NCI-H187 treated with DMSO at 0.1 percent for 48 hours (cell line): ENCODE measurements around the gene CX3CL1.
"Not testable (repeated sequence)": the region's sequence is repeated elsewhere in the genome, so short reads cannot be mapped to it uniquely, and the experiment has no call there.

Experiments
- DNase-seq: peaks from one replicate; lab custom pipeline; 2025; lab: John Stamatoyannopoulos, UW

The CX3CL1 gene

DNA sequence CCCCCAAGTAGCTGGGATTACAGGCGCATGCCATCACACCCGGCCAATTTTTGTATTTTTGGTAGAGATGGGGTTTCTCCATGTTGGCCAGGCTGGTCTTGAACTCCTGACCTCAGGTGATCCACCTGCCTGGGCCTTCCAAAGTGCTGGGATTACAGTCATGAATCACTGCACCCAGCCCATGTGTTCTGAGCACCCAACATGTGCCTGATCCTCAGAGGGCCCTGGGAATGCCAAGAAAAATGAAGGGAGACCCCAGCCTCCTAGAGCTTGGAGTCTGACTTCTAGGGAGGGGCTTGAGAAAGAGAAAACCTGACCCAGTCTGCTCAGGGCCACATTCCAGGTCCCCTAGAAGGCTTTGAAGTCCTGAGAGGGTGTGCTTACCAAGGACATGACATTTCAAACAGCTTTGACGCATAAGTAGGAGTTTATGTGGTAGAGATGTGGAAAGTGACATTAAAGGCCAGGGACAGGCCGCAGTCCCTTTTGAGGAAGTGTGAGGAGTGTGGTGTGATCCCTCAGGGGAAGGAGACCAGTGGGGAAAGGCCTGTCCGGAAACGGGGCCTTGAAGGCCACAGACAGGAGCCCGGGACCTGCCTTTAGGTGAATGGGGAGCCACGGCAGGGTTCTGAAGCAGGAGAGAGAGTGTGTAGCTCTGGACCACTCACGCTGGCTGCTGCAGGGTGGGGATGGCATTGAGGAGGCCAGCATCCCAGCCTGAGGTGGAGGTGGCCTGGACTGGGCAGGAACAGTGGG lies 14.8 kb upstream of the CX3CL1 start:
- DNase-seq = no peak

- no peak for DNase-seq
Measured at GRCh38 chr16:57358086-57358420, 14.2 kb upstream of the CX3CL1 start.

GRCh38 chr16:57358527-57359095 lies 13.7 kb upstream of the CX3CL1 start, which contains the start of gene CCL22:
TSS of gene CCL22 (plus strand) at chr16:57358783. CDS start at chr16:57358817, 34 bp downstream.
- no peak for DNase-seq

DNA sequence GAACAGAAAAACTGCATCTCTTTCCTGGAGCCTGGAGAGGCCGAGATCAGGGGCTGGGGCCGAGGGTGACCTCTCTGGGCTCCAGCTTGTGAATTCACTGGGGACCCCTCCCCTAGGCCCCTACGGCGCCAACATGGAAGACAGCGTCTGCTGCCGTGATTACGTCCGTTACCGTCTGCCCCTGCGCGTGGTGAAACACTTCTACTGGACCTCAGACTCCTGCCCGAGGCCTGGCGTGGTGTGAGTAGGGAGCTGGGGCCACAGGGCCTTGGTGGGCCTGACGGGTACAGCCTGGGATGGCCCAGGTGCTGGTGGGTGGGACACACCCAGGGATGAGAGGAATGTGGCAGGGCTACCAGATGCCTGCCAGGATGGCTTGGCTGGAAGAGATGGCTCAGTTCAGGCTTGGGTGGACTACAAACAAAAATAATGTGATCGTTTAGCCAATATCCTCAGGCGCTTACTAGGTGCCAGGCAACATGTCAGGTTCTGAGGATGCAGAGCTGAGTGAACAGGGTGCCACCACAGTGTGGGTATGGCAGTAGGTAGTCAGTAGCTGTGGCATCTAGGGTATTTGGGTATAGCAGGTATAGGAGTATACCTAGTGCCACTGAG lies 11.9 kb upstream of the CX3CL1 start:
- no peak for DNase-seq

GRCh38 chr16:57361404-57361803 lies 10.9 kb upstream of the CX3CL1 start:
- DNase-seq = no peak

DNA sequence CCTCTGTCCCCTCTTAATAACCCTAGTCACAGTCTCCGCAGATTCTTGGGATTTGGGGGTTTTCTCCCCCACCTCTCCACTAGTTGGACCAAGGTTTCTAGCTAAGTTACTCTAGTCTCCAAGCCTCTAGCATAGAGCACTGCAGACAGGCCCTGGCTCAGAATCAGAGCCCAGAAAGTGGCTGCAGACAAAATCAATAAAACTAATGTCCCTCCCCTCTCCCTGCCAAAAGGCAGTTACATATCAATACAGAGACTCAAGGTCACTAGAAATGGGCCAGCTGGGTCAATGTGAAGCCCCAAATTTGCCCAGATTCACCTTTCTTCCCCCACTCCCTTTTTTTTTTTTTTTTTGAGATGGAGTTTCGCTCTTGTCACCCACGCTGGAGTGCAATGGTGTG lies 8.1 kb upstream of the CX3CL1 start:
- no peak for DNase-seq

GRCh38 chr16:57366544-57367040 lies 5.7 kb upstream of the CX3CL1 start:
- DNase-seq = no peak

GRCh38 chr16:57367116-57367752 lies 5.1 kb upstream of the CX3CL1 start:
- no peak for DNase-seq

DNA sequence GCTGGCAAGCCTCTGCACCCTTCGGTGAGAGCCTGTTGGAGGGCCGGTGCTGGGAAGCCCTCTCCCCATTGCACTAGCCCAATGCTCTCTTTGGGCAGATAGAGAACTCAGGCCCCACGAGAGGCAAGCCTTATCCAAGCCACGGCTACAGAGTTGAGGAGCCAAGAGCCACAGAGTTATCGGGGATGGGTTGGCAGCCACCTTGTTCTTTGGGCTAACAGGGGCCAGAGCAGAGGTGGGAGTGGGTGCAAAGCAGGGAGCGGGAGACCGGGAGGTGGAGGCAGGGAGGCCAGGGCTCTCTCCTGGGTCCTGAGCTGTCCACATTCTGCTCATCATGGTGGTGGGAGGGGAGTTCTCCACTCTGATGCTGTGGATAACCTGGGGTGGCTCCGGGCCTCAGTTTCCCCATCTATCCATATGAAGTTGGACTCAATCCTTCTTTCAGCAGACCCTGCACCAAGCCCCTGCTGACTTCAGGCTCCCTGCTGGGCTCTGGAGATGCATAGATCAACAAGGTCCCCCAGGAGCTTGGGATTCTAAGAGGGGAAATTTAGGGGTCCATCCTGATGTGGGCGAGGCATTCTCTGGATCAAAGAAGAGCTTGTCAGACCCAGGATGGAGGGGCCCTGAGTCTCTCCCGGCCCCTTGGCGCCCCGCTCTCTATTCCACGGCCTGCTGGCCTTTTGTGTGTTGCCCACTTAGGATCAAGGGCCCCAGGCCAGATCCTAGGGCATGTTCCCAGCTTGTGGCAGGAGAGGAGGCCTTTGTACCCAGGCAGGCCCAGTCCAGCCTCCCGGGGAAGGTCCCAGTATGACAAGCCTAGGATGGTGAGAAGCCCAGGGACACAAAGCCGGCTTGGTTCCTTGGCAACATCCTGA lies 557 bp upstream of the CX3CL1 start:
- DNase-seq = no peak

DNA sequence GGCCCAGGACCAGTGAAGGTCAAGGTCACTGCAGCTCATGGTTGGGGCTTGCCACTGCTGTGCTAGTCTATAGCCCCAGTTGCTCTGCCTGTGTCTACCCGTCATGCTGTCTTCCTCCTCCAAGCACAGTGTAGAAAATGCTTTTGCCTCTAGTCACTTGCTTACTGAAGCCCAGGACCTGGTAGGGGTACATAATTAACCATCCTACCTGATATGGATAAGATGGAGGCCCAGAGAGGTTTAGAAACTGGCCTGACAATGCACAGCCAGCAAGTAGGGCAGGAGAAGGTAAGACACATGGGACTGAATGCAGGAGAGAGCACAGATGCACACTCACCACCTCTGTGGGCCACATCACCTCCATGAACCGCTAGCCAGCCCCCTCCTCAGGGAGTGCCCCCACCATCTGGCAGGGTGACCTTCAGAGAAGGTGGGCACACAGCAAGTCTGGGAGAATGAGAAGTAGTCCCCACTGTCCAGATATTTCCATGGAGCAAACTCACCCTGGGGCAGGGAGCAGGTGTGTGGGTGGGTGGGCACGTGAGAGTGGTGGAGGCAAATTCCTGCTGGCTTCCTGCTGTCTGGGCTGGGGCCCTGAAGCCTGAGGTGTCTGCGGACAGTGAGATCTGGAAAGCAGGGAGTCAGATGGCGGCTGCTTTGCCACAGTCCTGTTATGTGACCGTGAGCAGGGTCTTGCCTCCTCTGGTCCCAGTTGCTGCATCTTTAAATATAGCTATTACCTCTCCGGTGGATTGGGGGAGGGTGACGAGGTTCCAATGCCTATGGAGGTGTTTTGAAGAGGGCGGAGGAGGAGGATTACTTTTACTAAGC lies 1.0 kb downstream of the CX3CL1 start:
- no peak for DNase-seq

DNA sequence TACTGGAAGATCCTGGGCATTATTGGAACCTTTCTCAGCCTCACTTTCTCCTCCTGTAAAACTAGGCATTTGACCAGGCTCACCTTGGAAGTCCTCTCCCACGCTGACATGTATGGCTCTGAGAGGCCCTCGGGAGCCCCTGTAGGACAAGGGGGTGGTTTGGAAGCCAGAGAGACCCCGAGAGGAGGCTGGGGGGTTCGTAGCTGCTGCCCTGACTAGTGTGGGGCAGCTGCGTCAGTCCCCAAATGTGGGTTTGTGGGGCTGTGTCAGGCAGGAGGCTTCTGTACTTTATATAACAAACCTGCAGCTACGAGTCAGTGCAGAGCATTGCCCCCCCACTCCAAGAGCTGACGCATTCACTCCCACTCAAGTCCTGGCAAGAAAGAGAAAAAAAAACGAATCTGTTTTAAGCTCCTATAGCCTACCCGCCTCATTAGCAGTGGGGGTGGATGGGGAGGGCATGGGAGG lies 1.8 kb downstream of the CX3CL1 start:
- DNase-seq = no peak

DNA sequence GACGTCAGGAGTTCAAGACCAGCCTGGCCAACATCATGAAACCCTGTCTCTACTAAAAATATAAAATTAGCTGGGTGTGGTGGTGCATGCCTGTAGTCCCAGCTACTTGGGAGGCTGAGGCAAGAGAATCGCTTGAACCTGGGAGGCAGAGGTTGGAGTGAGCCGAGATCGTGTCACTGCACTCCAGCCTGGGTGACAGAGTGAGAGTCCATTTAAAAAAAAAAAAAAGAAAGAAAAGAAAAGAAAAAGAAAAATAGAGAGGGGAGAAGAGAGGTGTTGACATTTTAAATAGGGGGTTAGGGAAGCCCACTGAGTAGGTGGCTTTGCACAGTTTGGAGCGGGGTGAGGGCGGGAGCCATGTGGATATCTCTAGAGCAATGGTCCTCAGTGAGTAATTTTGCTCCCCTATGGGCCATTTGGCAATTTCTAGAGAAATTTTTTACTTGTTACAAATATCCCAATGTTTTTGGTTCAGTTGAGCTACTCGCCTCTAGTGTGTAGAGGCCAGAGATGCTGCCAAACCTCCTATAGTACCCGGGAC lies 2.7 kb downstream of the CX3CL1 start:
- DNase-seq = not testable (repeated sequence)

- no peak for DNase-seq
Measured at GRCh38 chr16:57376313-57376818, 4.1 kb downstream of the CX3CL1 start.

- no peak for DNase-seq
Measured at GRCh38 chr16:57377080-57377841, 5.0 kb downstream of the CX3CL1 start.

GRCh38 chr16:57379579-57379978 lies 7.3 kb downstream of the CX3CL1 start:
- DNase-seq = no peak

GRCh38 chr16:57380671-57381462 lies 8.6 kb downstream of the CX3CL1 start:
- DNase-seq = no peak

- no peak for DNase-seq
Measured at GRCh38 chr16:57381791-57382534, 9.7 kb downstream of the CX3CL1 start.
